T47D (cell line): Measurements from ENCODE around the gene MYO19.
A peak's percentile ranks its signal among the peaks of the same experiment; 100 is the strongest.

Experiments used
- DNase-seq, 2 experiments: peaks; one replicate each; pipeline versions ENCODE4 v3.0.0 to v3.0.0-alpha.2; 2011 to 2012; ENCODE audit warnings: low read depth in 1 of 2, low spot score in 1 of 2
- JUND ChIP-seq: IDR thresholded peaks from 2 replicates; pipeline ENCODE4 v1.6.1; 2012; ENCODE audit warnings: low read depth
- in situ Hi-C: cut with HindIII; loops from 2 replicates; pipeline ENCODE4 v1.10.0; 2016; ENCODE audit warnings: low sequenced_read_pairs, low pct_unique_long_range_greater_than_20kb

Gene MYO19, protein sequence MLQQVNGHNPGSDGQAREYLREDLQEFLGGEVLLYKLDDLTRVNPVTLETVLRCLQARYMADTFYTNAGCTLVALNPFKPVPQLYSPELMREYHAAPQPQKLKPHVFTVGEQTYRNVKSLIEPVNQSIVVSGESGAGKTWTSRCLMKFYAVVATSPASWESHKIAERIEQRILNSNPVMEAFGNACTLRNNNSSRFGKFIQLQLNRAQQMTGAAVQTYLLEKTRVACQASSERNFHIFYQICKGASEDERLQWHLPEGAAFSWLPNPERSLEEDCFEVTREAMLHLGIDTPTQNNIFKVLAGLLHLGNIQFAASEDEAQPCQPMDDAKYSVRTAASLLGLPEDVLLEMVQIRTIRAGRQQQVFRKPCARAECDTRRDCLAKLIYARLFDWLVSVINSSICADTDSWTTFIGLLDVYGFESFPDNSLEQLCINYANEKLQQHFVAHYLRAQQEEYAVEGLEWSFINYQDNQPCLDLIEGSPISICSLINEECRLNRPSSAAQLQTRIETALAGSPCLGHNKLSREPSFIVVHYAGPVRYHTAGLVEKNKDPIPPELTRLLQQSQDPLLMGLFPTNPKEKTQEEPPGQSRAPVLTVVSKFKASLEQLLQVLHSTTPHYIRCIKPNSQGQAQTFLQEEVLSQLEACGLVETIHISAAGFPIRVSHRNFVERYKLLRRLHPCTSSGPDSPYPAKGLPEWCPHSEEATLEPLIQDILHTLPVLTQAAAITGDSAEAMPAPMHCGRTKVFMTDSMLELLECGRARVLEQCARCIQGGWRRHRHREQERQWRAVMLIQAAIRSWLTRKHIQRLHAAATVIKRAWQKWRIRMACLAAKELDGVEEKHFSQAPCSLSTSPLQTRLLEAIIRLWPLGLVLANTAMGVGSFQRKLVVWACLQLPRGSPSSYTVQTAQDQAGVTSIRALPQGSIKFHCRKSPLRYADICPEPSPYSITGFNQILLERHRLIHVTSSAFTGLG

DNA sequence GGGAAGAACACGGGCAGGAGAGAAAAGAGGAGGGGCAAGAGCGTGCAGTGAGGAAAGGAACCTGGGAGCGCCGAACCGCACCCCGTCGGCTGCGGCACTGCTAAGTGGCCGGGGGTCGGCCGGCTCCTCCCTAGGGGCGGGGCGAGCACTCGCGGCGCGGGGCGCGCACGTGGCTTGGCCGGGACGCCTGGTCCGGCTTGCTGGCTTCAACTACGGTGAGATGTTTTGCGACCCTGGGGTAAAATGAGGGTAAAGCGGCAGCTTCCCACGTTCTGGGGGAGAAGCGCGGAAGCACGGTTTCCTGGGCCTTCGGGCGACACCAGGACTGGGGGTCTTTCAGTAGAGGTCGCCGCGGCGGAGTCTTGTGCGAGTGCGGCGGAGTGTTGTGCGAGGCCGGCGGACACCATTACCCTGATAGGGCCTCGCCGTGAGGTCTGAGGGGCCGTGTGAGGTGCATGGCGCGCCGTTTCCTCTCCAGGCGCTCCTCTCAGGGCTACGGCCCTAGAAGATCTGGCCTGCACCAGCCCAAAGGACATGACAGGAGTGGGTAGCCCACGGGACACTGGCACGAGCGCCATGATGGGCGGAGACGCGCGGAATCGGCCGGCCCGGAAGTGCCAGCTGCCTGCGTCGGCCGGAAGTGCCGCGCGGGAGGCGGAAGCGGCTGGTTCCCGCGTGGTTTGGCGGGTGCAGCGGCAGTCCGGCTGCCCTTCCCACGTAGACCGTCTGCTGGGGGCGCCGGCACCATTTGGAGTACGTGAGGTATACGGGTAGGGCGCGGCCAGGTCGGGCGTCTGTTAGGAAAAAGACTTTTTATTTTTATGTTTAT lies at the start of gene MYO19, which contains the start of gene PIGW:
Gene MYO19, minus strand, starts transcription at position 29 of the 829 bp plus-strand sequence. CDS start 2,330 bp downstream, outside the sequence.
Gene PIGW, plus strand, starts transcription at position 148 of the 829 bp plus-strand sequence. CDS start 2,115 bp downstream, outside the sequence.
- DNase-seq, result peak; percentile 87 to 97
- no peak for TF ChIP-seq JUND
- in situ Hi-C loops, result no loop called here

DNA sequence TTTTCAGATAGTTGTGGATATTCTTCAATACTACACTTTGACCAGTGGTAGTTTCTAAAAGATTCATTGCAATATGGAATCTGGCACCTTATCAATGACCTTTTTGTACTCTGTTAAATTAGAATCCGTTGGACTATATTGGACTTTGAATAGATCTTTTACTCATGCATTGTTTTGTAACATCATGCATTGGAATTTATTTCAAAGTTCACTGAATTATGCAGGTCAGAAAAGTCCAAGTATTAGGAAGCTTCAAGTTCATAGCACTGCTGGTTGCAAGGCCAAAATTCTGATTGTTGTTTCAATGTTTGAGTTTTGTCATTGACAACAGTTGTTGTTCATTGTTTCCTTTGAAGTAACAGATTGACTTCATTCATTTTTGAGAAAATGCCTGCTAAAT lies 49.1 kb upstream of the MYO19 start:
- DNase-seq, result no peak
- in situ Hi-C loops, result no loop called here
- TF ChIP-seq JUND, result no peak

DNA sequence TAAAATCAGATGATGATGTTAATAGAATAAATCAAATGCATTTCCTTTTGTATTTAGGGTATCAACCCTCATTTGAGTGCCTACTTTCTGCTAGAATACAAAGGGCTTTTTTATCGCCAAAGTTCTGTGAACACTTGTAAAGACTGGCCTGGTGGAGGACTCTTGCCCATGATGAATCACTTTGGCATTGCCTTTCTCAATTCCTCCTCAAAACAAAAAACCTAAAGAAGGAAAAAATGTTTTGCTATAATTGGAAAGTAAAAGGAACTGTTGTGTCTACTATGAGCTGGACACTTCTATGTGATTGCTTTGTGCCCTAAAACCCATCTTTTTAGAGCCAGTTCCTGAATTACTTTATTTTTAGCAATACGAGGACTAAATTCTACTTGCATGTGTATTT lies 44.0 kb upstream of the MYO19 start:
- in situ Hi-C loops, result no loop called here
- no peak for TF ChIP-seq JUND

DNA sequence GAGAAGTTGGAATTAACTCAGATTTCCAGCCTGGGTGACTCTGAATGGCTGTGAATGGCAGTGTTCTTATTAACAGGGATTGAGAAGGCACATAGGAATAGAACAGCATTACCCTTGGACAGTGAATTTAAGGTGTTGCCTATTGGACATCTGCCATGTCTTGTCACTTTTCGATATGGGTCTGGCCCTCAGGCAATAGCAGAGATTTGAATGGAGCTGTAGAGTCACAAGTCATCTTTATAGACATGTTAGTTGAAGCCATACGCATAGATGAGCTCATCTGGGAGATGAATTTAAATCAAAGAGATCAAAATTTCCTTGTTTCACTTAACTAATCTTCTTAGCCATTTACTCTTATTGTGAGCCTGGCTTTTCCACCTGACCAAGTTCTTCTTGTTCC lies 42.1 kb upstream of the MYO19 start:
- in situ Hi-C loops, result no loop called here
- TF ChIP-seq JUND, result no peak
- no peak for DNase-seq

More for the DNA sequence above, 44.0 kb upstream of the MYO19 start:
- DNase-seq, result no peak

DNA sequence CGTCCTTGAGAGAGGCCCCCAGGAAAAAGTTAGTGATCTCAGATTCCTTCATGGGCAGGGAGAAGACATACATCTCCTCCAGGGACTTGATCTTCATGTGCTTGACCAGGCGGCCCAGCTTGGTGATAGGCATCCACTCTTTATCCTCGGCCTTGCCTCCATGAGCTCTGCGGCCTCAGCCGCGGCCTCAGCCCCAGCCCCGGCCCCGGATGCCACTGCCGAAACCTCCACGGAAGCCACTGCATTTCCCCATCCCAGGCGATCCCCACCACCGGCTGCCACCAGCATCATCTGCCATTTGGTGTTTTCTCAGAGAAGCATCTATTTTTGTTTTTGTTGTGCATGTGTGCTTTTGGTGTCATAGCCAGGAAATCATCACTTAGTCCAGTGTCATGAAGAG lies 40.4 kb upstream of the MYO19 start:
- no peak for TF ChIP-seq JUND
- in situ Hi-C loops, result no loop called here
- no peak for DNase-seq

DNA sequence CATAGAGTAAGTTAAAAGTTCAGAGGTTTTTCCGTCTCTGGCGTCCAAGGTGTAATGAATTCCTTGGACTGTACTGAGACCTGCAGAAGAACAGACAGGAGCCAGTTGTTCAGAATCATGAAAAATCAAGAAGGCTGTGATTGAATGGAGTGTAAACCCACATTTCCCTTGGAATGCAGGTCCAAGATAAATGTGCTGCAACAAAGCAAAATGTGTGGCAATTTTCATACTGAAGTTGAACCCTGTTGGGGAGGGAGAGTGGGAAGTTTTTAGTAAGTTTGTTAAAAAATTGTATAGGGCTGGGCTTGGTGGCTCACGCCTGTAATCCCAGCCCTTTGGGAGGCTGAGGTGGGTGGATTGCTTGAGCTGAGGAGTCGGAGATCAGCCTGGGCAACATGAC lies 31.4 kb upstream of the MYO19 start:
- in situ Hi-C loops, result no loop called here
- no peak for TF ChIP-seq JUND
- DNase-seq, result no peak

DNA sequence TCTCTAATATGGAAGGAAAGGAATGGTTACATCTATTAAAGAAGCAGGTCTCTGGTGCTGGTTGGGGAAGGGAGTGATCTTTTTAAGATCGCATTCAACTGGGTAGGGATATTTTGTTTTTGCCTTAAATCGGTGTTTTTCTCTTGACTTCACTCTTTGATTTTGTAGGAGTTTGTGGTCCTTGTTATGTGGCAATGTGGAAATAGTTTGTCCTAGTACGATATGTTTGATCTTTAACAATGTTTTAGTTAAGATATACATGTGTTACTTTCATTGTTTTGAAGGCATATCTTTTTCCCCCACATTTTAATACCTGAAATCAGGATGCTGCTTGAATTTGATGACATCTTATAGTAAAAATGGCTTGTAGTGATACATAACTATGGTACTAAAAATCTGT lies 18.8 kb upstream of the MYO19 start:
- in situ Hi-C loops, result no loop called here

DNA sequence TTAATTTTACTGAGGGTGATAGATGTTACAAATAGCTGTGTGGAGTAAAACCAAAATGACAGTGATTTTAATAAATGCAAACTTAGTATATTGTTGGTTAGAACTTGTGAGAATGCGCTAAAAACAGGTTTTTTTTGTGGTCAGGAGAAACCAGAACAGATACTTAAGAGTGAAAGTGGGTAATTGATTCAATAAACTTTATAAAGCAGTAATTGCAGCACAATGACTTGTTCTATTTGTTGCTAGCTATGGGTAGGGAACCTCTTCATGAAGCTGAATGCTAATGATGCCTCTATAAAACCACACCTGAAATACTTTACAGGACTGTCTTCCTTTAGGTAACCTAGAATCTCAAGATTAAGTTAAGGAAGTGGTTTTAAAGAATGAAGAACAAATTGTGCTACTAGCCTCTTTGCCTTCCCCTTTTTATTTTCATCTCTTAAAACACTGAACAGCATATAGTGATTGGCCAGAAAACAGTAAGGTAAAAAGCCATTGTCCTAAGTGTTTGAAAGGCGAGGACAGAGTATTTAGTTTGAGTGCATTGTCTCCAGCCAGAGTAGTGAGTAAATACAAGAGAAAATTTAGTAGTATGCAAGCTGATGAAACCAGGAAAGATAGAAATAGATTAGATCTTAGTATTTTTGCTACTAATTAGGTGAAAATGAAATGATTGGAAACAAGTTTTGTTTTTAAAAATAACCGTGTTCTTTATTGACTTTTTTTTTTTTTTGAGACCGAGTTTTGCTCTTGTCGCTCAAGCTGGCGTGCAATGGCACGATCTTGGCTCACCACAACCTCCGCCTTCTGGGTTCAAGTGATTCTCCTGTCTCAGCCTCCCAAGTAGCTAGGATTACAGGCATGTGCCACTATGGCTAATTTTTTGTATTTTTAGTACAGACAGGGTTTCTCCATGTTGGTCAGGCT lies 16.1 kb upstream of the MYO19 start:
- DNase-seq, result no peak
- no peak for TF ChIP-seq JUND
- in situ Hi-C loops, result no loop called here

More for the DNA sequence above, 18.8 kb upstream of the MYO19 start:
- no peak for DNase-seq
- TF ChIP-seq JUND, result no peak

DNA sequence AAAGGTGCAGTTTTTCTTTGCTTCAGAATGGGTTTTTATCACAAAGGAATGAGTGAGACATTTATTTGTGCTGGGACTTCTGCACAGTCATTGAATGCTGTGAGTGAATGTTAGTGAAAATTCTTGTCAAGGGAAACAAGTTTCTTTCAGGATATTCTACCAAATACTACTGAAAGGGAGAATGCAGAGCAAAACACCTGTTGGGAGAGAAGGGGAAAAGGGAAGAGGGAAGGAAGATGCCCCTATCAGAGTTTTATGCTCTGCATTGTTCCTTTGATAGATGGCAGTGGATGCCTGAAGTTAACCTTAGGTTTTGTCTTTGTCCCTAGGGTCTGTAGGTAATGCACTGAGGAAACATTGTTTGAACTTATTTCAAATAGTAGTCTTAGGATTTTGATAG lies 13.1 kb upstream of the MYO19 start:
- no peak for DNase-seq
- in situ Hi-C loops, result no loop called here
- no peak for TF ChIP-seq JUND

DNA sequence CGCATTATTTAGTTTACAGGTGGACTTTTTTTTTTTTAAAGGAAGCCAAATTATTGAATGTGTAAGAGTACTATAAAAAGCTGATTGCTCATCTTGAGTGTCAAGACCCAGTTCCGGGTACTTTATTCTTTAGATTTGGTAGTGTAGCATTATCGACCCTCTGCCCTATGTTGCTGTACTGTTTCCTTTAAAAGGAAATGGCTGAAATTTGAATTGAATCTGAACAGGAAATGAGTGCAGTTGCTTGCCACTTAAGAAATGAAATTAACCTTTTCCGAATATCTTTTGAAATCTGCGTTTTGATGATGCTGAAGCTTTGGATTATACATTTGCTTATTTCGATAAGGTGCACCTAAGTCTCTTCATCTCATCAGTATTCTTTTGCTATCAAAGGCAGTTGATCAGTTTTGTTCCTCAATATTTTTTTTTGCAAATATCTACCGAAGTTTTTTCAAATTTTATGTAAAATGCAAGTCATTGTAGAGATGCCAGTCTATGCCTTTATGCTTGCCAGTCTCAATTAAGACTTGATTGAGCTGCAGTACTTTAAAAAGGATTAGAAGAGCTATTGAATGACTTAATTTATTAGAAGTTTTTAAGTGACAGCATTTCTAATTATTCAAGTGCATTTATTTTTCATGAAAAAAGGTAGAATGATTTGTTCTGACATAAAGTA lies 11.9 kb upstream of the MYO19 start:
- in situ Hi-C loops, result no loop called here
- no peak for TF ChIP-seq JUND
- DNase-seq, result no peak
